ENCODE data around the gene SLC22A6. TPM values are rescaled to one million over a fixed set of nuclear protein-coding genes. Genes with fewer than 3 reads are reported as not detected.

The SLC22A6 gene
- total RNA-seq, 1 donor from 2014 or later = not detected

DNA sequence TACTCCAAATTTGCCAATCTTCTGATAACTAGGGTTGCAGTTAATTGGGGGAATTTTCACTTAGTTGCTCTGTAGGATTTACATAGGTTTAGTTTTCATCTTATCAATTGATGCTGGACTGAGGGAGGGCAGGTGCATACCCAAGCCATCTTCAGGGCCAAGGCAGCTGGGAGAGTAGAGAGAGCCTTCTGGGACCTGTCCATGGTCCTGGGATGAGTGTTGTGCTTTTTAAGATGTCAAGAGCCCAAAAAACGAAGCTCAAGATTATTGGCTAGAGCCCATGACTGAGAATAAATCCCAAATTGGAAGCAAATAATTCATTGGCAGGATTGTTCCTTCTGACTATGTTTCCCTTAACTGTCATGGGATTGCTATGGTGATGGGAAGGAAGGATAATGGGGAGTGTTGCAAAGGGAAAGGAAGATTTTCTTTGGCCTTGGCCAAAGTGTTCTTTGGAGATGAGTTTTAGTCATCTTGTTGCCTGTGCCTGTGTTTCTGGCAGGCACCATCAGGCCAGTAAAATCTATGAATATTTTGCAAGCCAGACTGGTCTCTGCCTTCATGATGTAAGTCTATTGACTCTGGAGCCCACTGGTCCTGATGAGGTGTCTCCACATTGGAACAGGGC is 4.5 kb downstream of the SLC22A6 start:
- H3K27ac ChIP-seq = no peak overlapping the region
- H3K36me3 ChIP-seq = no peaks in the 10 kb centered on the region
- H3K4me3 ChIP-seq = no peak overlapping the region
- no peaks in the 10 kb centered on the region for H3K9me3 ChIP-seq
- intact Hi-C loops (cut with DNase I) = no loop called here
- no peaks in the 10 kb centered on the region for H3K4me1 ChIP-seq
- TF ChIP-seq POLR2AphosphoS5 (IDR thresholded peaks at IDR 0.05; ENCODE audit: insufficient read depth in 1 of 2, low read depth in 1 of 2) = no peak
- TF ChIP-seq, protein P1, sequence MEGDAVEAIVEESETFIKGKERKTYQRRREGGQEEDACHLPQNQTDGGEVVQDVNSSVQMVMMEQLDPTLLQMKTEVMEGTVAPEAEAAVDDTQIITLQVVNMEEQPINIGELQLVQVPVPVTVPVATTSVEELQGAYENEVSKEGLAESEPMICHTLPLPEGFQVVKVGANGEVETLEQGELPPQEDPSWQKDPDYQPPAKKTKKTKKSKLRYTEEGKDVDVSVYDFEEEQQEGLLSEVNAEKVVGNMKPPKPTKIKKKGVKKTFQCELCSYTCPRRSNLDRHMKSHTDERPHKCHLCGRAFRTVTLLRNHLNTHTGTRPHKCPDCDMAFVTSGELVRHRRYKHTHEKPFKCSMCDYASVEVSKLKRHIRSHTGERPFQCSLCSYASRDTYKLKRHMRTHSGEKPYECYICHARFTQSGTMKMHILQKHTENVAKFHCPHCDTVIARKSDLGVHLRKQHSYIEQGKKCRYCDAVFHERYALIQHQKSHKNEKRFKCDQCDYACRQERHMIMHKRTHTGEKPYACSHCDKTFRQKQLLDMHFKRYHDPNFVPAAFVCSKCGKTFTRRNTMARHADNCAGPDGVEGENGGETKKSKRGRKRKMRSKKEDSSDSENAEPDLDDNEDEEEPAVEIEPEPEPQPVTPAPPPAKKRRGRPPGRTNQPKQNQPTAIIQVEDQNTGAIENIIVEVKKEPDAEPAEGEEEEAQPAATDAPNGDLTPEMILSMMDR (IDR thresholded peaks at IDR 0.05) = no peak
- no peaks in the 10 kb centered on the region for H3K27me3 ChIP-seq
- no peak for DNase-seq (ENCODE audit: extremely low spot score in 2 of 2)

DNA sequence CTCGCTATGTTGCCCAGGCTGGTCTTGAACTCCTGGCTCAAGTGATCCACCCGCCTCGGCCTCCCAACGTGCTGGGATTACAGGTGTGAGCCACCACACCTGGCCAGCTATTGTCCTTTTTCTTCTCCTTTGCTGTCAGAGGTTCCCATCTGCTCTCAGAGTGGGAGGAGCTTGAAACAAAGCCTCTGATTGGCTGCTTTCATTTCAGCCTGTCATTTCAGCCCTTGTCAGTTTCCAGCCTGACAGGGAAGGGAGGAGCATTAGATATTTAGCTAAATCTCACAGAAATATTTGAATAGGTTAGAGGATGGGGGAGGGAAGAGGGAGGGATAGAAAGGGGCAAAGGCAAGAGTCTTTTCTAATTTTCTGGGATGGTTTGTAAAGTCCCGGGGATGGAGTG is 8.7 kb downstream of the SLC22A6 start:
- intact Hi-C loops (cut with DNase I) = no loop called here
- TF ChIP-seq, protein P1 (IDR thresholded peaks at IDR 0.05) = no peak
- TF ChIP-seq POLR2AphosphoS5 (IDR thresholded peaks at IDR 0.05; ENCODE audit: insufficient read depth in 1 of 2, low read depth in 1 of 2) (no peak), POLR2A (IDR thresholded peaks at IDR 0.05) (no peak)
- Histone ChIP-seq H3K4me1 (no peaks in the 10 kb centered on the region), H3K36me3 (no peaks in the 10 kb centered on the region), H3K4me3 (no peak overlapping the region), H3K9me3 (no peaks in the 10 kb centered on the region), H3K27me3 (no peaks in the 10 kb centered on the region), H3K27ac (no peak overlapping the region)
- no peak for DNase-seq (ENCODE audit: extremely low spot score in 2 of 2)

DNA sequence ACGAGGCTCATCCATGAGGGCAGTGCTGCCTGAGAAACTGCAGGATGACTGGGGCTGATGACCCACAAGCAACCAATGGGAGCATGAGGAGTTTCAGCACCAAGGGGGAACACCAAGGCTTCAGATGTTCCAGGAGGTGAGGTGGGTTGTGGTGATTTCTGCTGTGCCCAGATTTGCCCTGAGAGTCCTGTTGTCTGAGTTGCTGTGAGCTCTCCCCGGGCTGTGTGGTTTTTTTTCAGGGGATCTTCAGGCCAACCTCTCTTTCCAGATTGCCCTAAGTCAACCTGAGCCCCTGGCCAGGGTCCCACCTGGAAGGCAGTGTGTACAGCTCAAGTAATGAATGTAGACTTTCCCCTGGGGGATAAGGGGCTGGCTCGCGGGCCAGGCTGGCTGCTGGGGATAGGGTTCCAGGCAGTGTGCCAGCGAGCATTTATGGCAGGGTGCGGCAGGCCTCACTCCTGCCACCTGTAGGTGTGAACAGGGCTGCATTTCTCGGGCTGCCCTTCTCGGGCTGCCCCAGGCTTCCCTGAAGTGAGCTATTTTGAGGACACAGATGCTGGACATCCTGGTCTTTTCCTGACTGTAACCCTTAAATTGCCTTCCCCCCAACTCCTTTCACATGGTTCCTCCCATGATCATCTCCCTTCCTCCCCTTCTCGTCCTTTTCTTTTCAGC is 9.8 kb downstream of the SLC22A6 start:
- Histone ChIP-seq H3K36me3 (no peaks in the 10 kb centered on the region), H3K9me3 (no peaks in the 10 kb centered on the region), H3K27ac (no peak overlapping the region), H3K27me3 (no peaks in the 10 kb centered on the region), H3K4me3 (no peak overlapping the region), H3K4me1 (no peaks in the 10 kb centered on the region)
- intact Hi-C loops (cut with DNase I) = no loop called here
- no peak for TF ChIP-seq POLR2A (IDR thresholded peaks at IDR 0.05)
- TF ChIP-seq, protein P1 (IDR thresholded peaks at IDR 0.05) = no peak
- no peak for TF ChIP-seq POLR2AphosphoS5 (IDR thresholded peaks at IDR 0.05; ENCODE audit: insufficient read depth in 1 of 2, low read depth in 1 of 2)
- DNase-seq (ENCODE audit: extremely low spot score in 2 of 2) = no peak

DNA sequence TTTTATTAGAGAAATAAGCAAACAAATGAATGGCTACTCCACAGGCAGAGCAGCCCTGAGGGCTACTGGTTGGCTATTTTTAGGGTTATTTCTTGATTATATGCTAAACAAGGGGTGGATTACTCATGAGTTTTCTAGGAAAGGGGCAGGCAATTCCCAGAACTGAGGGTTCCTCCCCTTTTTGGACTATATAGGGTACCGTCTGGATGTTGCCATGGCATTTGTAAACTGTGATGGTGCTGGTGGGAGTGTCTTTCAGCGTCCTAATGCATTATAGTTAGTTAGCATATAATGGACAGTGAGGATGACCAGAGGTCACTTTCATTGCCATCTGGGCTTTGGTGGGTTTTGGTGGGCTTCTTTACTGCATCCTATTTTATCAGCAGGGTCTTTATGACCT is 19.2 kb downstream of the SLC22A6 start:
- H3K4me1 ChIP-seq = no peaks in the 10 kb centered on the region
- peak in 1 of 2 donors; percentile 16 for DNase-seq (ENCODE audit: extremely low spot score in 2 of 2)
- no peaks in the 10 kb centered on the region for H3K36me3 ChIP-seq
- TF ChIP-seq POLR2AphosphoS5 (IDR thresholded peaks at IDR 0.05; ENCODE audit: insufficient read depth in 1 of 2, low read depth in 1 of 2) (no peak), POLR2A (IDR thresholded peaks at IDR 0.05) (no peak)
- TF ChIP-seq, protein P1 (IDR thresholded peaks at IDR 0.05) = no peak
- no peaks in the 10 kb centered on the region for H3K27me3 ChIP-seq
- intact Hi-C loops (cut with DNase I) = no loop called here
- no peak overlapping the region for H3K4me3 ChIP-seq
- H3K9me3 ChIP-seq = no peaks in the 10 kb centered on the region
- H3K27ac ChIP-seq = no peak overlapping the region

DNA sequence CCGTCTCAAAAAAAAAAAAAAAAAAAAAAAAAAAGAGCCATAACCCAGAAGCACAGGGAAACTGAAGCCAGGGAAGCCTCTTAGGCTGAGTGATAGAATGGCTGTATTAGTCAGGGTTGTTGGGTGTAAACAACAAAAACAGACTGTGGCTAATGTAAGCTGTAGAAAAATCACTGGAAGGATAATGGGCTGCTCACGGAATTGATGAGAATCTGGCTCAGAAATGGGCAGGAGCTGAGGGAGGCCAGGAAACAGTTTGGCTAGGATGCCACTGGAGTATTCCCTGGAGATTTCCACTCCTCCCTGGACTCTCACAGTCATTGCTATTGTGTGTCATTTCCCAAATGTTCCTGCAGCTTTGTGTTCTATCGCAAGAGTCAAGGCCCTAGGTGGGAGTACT is 22.4 kb downstream of the SLC22A6 start:
- Histone ChIP-seq H3K9me3 (no peaks in the 10 kb centered on the region), H3K27ac (no peak overlapping the region), H3K36me3 (no peaks in the 10 kb centered on the region), H3K4me1 (peaks cover 11% of the 10 kb centered on the region), H3K4me3 (no peak overlapping the region), H3K27me3 (no peaks in the 10 kb centered on the region)
- intact Hi-C loops (cut with DNase I) = no loop called here
- TF ChIP-seq, protein P1 (IDR thresholded peaks at IDR 0.05) = no peak
- no peak for TF ChIP-seq POLR2A (IDR thresholded peaks at IDR 0.05)
- TF ChIP-seq POLR2AphosphoS5 (IDR thresholded peaks at IDR 0.05; ENCODE audit: insufficient read depth in 1 of 2, low read depth in 1 of 2) = no peak
- DNase-seq (ENCODE audit: extremely low spot score in 2 of 2) = peak in 1 of 2 donors; percentile 11
